GM19438 (cell line): ENCODE measurements around the gene XIST.
"Not testable (repeated sequence)": the region's sequence is repeated elsewhere in the genome, so short reads cannot be mapped to it uniquely, and the experiment has no call there.

Experiments
- ATAC-seq: cut with Tn5 transposase; IDR thresholded peaks from one replicate; pipeline ENCODE4 v1.9.1; 2021; ENCODE audit warnings: low read depth; ENCODE audit not compliant: unreplicated experiment

Gene XIST

GRCh38 chrX:73840120-73840924, 12.2 kb downstream of the XIST start:
- ATAC-seq = no peak

GRCh38 chrX:73839152-73839551, 13.4 kb downstream of the XIST start:
- no peak for ATAC-seq

GRCh38 chrX:73838123-73838522, 14.4 kb downstream of the XIST start:
- no peak for ATAC-seq

GRCh38 chrX:73836956-73837477, 15.5 kb downstream of the XIST start:
- no peak for ATAC-seq

GRCh38 chrX:73834219-73834618, 18.3 kb downstream of the XIST start:
- ATAC-seq = no peak

GRCh38 chrX:73832319-73832718, 20.2 kb downstream of the XIST start:
- ATAC-seq = no peak

GRCh38 chrX:73831500-73831899, 21.0 kb downstream of the XIST start:
- no peak for ATAC-seq

GRCh38 chrX:73830489-73831414, 21.8 kb downstream of the XIST start:
- no peak for ATAC-seq

GRCh38 chrX:73829890-73830466, 22.5 kb downstream of the XIST start:
- ATAC-seq = no peak

GRCh38 chrX:73828080-73828720, 24.3 kb downstream of the XIST start:
- no peak for ATAC-seq

GRCh38 chrX:73827406-73827805, 25.1 kb downstream of the XIST start:
- ATAC-seq = no peak

GRCh38 chrX:73826996-73827395, 25.5 kb downstream of the XIST start:
- ATAC-seq = no peak

- ATAC-seq = no peak
Observed at GRCh38 chrX:73825569-73825968, 26.9 kb downstream of the XIST start.

- no peak for ATAC-seq
Observed at GRCh38 chrX:73823473-73824004, 29.0 kb downstream of the XIST start.

- ATAC-seq = no peak
Observed at GRCh38 chrX:73822775-73823174, 29.7 kb downstream of the XIST start.

GRCh38 chrX:73821921-73822559, 30.5 kb downstream of the XIST start:
- ATAC-seq = no peak

GRCh38 chrX:73819864-73820558, 32.5 kb downstream of the XIST start:
- not testable (repeated sequence) for ATAC-seq

- ATAC-seq = no peak
Observed at GRCh38 chrX:73818200-73819116, 34.1 kb downstream of the XIST start.
